GM15510 (cell line): Measurements from ENCODE around the gene SNX30.

Source experiments
- POLR2A ChIP-seq: IDR thresholded peaks from 3 replicates; pipeline ENCODE4 v1.6.1; 2011; ENCODE audit warnings: borderline replicate concordance; ENCODE audit not compliant: insufficient read length; ENCODE audit errors: extremely low read depth

The SNX30 gene

GRCh38 chr9:112853882-112854585 lies 103.5 kb downstream of the SNX30 start:
- TF ChIP-seq POLR2A: no peak

GRCh38 chr9:112854657-112855056 lies 104.1 kb downstream of the SNX30 start:
- no peak for TF ChIP-seq POLR2A

- TF ChIP-seq POLR2A: no peak
These were observed 105.6 kb downstream of the SNX30 start for GRCh38 chr9:112856200-112856599.

GRCh38 chr9:112856843-112857242 lies 106.3 kb downstream of the SNX30 start:
- no peak for TF ChIP-seq POLR2A

- no peak for TF ChIP-seq POLR2A
These were observed 107.4 kb downstream of the SNX30 start for GRCh38 chr9:112858005-112858404.

- no peak for TF ChIP-seq POLR2A
These were observed 108.1 kb downstream of the SNX30 start for GRCh38 chr9:112858625-112859147.

- TF ChIP-seq POLR2A: no peak
These were observed 109.9 kb downstream of the SNX30 start for GRCh38 chr9:112860451-112860850.

GRCh38 chr9:112861155-112861554 lies 110.6 kb downstream of the SNX30 start:
- TF ChIP-seq POLR2A: no peak

GRCh38 chr9:112861638-112862555 lies 111.3 kb downstream of the SNX30 start:
- TF ChIP-seq POLR2A: no peak

- no peak for TF ChIP-seq POLR2A
These were observed 112.7 kb downstream of the SNX30 start for GRCh38 chr9:112863214-112863613.

GRCh38 chr9:112863746-112864145 lies 113.2 kb downstream of the SNX30 start:
- TF ChIP-seq POLR2A: no peak

- TF ChIP-seq POLR2A: no peak
These were observed 113.8 kb downstream of the SNX30 start for GRCh38 chr9:112864403-112864802.

GRCh38 chr9:112864982-112865381 lies 114.4 kb downstream of the SNX30 start:
- TF ChIP-seq POLR2A: no peak

GRCh38 chr9:112866662-112867274 lies 116.2 kb downstream of the SNX30 start:
- no peak for TF ChIP-seq POLR2A
